ENCODE data around the gene MESD. TPM values are rescaled to one million over a fixed set of nuclear protein-coding genes. Genes with fewer than 3 reads are reported as not detected.

Gene MESD
- total RNA-seq, 1 donor from 2014 or later = 26.3 TPM

DNA sequence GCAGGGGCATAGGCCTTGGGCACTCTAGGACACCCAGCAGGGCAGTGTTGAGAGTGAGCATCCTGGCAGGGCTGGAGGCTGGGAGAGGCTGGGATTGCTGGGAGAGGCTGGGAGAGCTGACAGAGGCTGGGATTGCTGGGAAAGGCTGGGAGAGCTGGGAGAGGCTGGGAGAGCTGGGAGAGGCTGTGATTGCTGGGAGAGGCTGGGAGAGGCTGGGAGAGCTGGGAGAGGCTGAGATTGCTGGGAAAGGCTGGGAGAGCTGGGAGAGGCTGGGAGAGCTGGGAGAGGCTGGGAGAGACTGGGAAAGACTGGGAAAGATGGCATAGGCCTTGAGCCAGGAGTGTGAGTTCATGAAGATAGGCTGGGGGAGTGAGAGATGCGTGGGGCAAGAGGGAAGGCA lies 77.8 kb downstream of the MESD start:
- no peak for DNase-seq (ENCODE audit: low read depth)

DNA sequence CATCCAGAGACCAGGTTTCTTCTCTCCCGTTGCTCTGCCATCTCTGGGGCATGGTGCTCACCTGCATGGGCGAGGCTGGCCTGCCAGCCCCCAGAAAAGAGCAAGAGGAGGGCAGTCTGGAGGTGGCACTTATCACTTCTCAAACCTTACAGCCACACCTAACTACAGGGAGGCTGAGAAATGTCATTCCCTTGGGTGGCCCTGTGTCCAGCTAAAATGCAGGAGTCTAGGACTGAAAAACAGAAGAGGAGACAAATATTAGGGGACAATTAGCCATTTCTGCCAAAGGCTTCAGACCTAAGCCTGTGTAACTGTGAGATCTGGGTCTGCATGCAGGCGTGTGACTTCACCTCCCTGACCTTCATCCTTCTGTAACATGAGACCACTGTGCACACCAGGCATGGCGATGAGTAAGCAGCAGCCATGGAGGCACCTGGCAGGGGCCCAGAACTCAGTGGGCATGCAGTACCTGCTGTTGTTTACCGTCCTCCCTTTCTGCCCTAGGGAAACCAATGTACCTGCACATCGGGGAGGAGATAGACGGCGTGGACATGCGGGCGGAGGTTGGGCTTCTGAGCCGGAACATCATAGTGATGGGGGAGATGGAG lies 83.4 kb downstream of the MESD start:
- peak; percentile 84 for DNase-seq (ENCODE audit: low read depth)

DNA sequence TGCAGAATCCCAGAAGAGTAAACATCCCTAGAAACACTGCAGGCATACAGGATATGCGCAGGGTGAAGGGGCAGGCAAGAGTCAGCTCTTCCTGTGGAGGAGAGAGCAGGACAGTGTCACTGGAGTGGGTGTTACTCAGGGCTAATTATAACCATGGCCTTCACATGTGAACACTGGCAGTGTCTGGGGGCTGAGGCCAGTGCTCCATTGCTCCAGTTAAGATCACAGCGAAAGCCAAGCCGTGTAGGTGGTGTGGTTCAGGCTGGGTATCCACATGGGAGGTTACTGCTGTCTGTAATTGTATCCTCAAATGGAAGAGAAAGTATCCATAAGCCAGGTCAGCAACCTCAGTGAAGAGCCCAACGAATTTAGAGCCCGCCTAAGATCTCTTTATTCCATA lies 84.6 kb downstream of the MESD start:
- peak; percentile 51 for DNase-seq (ENCODE audit: low read depth)

GRCh38 chr15:80902298-80902801 lies 87.3 kb downstream of the MESD start:
- DNase-seq (ENCODE audit: low read depth) = no peak

GRCh38 chr15:80898040-80898439 lies 91.6 kb downstream of the MESD start:
- no peak for DNase-seq (ENCODE audit: low read depth)

Small RNA genes lying within 50 kb of the gene (microRNA-seq; reads per million reads assigned to microRNA genes)
- not detected for gene MIR4514

Other genes with a start within 250 kb of the MESD start
- gene CEMIP, start 210.4 kb downstream of the MESD start, total RNA-seq = 13.9 and 17.2 TPM in 2 replicates
- 20.9 and 24.7 TPM in 2 replicates for gene TLNRD1, start 11.1 kb upstream of the MESD start, total RNA-seq
- 0.24 TPM in 1 of 2 replicates, not detected in the other for gene CFAP161, start 144.5 kb upstream of the MESD start, total RNA-seq
- gene IL16, start 207.1 kb upstream of the MESD start, total RNA-seq = 0.16 and 0.32 TPM in 2 replicates